Measurements from ENCODE around the gene TBPL1.

TBPL1 gene

GRCh38 chr6:134000443-134000842, 47.4 kb downstream of the TBPL1 start:
- TF ChIP-seq CTCF (IDR thresholded peaks at IDR 0.05; ENCODE audit: low read depth, low read length) = no peak
- DNase-seq (ENCODE audit: extremely low read depth, low read depth) = no peak

- no peak for TF ChIP-seq CTCF (IDR thresholded peaks at IDR 0.05; ENCODE audit: low read depth, low read length)
- no peak for DNase-seq (ENCODE audit: extremely low read depth, low read depth)
These were observed 49.8 kb downstream of the TBPL1 start for GRCh38 chr6:134002821-134003220.

- no peak for TF ChIP-seq CTCF (IDR thresholded peaks at IDR 0.05; ENCODE audit: low read depth, low read length)
- DNase-seq (ENCODE audit: extremely low read depth, low read depth) = no peak
These were observed 50.5 kb downstream of the TBPL1 start for GRCh38 chr6:134003542-134003951.

- TF ChIP-seq CTCF (IDR thresholded peaks at IDR 0.05; ENCODE audit: low read depth, low read length) = no peak
- DNase-seq (ENCODE audit: extremely low read depth, low read depth) = no peak
These were observed 51.7 kb downstream of the TBPL1 start for GRCh38 chr6:134004714-134005113.

- DNase-seq (ENCODE audit: extremely low read depth, low read depth) = no peak
- no peak for TF ChIP-seq CTCF (IDR thresholded peaks at IDR 0.05; ENCODE audit: low read depth, low read length)
These were observed 52.8 kb downstream of the TBPL1 start for GRCh38 chr6:134005800-134006199.

GRCh38 chr6:134007077-134007476, 54.1 kb downstream of the TBPL1 start:
- no peak for TF ChIP-seq CTCF (IDR thresholded peaks at IDR 0.05; ENCODE audit: low read depth, low read length)
- no peak for DNase-seq (ENCODE audit: extremely low read depth, low read depth)

- no peak for DNase-seq (ENCODE audit: extremely low read depth, low read depth)
- TF ChIP-seq CTCF (IDR thresholded peaks at IDR 0.05; ENCODE audit: low read depth, low read length) = no peak
These were observed 56.9 kb downstream of the TBPL1 start for GRCh38 chr6:134009876-134010275.

Measured in AG09319 (cell line).